GM12874 (cell line): Measurements from ENCODE around the gene MGARP.

Experiments used
- CTCF ChIP-seq: IDR thresholded peaks from 2 replicates; pipeline ENCODE4 v1.5.1; 2011; ENCODE audit warnings: low read depth, mild to moderate bottlenecking, control low read depth, low read length, moderate library complexity; ENCODE audit not compliant: insufficient read depth

The MGARP gene

DNA sequence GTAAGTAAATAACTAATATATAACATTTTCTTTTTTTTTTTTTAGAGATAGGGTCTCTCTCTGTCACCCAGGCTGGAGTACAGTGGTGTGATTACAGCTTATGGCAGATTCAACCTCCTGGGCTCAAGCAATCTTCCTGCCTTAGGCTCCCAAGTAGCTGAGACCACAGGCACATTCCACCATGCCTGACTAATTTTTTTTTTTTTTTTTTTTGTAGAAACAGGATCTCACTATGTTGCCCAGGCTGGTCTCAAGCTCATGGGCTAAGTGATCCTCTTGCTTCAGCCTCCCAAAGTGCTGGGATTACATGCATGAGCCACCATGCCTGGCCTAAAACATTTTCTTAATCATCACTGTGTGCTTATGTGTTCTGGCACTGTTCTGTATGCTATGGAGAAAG lies 32.8 kb downstream of the MGARP start:
- no peak for TF ChIP-seq CTCF

DNA sequence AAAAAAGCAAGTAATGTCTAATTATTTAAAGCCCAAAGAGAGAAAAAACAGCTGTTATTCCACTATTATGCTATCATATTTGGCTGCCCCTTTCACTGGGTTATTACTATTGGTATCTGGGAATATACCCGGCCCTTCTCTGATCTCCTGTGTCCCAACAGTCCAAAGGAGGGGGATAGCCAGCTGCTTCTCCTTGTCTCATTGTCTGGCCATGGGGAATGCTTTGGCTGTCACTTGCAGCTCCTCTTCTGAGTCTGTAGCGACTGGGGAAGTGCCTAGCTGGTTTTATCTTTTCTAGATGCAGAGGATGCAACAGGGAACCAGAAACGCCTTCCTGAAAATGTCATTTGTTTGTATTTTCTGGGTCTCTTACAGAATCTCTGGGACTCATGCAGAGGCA lies 33.9 kb downstream of the MGARP start:
- no peak for TF ChIP-seq CTCF

DNA sequence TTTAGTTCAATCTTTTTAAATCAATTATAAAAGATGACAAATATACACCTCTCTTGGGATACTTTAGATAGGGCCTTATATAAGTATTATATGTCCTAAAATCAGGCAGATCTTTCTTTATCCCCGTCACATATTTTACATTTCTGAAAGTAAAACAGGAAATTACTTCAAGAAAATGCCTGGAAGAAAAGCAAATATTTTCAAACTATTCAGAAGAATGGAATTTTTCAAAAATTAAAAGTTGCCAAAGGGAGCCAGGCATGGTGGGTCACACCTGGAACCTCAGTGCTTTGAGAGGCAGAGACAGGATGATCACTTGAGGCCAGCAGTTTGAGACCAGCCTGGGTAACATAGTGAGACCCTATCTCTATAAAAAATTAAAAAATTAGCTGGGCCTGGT lies 34.4 kb downstream of the MGARP start:
- no peak for TF ChIP-seq CTCF

DNA sequence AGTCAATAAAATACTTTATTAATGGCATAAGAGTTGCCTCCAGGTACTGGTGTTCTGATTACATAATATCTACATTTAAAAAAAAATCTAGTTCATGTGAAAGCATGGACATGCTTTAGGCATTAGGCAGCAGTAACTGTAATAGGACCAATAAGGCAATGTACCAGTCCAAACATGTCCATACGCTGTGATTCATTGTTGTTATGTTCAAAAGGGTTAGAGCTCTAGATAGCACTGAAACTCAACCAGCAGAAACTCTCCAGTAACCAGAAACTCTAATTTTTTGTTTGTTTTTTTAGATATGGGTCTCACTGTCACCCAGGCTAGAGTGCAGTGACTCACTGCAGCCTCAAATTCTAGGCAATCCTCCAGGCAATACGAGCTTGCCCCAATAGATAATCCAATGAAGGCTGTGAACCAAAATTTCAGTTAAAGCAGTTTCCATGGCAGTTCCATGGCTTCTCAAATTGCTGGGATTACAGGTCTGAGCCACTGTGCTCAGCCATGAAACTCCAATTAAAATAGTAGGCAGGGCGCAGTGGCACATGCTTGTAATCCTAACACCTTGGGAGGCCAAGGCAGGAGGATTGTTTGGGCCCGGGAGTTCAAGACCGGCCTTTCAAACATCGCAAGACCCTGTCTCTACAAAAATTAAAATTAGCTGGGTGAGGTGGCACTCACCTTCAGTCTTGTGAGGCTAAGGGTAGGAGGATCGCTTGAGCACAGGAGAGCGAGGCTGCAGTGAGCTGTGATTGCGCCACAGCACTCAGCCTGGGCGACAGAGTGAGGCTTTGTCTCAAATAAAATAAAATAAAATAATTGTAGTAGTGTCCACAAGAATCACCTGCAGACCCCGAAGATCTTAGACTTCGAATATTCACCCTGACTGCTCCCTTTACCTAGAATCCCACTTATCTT lies 36.3 kb downstream of the MGARP start:
- no peak for TF ChIP-seq CTCF

GRCh38 chr4:139242511-139243051 lies 37.4 kb downstream of the MGARP start:
- TF ChIP-seq CTCF, result no peak

GRCh38 chr4:139241784-139242151 lies 38.3 kb downstream of the MGARP start:
- no peak for TF ChIP-seq CTCF

DNA sequence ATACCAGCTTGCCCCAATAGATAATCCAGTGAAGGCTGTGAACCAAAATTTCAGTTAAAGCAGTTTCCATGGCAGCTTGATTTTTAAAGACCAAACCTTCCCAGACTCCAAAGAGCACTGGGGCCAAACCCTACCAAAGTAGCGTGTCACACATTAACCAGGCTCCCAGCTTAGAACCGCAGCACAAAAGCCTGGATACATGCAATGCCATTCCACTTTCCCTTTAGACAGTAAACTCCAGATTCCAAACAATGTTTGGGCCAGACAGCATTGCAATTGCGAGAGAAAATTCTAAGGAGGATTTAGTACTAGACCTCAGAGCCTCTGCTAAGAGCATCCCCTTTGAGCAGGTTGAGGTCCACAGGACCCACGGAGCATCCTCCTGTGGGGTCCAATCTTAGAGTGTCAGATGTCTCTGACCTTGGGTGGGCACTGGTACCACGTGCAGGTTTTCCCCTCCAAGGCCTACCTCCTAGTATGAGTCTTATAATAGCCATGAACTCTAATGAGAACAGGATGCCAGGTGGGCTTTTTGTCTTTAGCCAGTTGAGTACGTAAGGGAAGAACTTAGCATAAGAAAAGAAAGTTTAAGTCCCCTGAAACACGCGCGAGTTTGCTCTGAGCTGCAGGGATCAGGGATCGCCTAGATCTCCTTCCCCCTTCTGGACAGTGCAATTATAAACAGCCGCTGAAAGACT lies 38.8 kb downstream of the MGARP start:
- no peak for TF ChIP-seq CTCF
